ENCODE measurements around the gene ZC3HAV1.

ZC3HAV1 gene

GRCh38 chr7:139047970-139048369, 61.5 kb downstream of the ZC3HAV1 start:
- H3K9me3 ChIP-seq, result no peaks in the 10 kb centered on the region
- no peaks in the 10 kb centered on the region for H3K4me1 ChIP-seq
- H3K27me3 ChIP-seq (ENCODE audit: low read depth), result no peaks in the 10 kb centered on the region
- DNase-seq (ENCODE audit: low spot score in 2 of 2), result no peak
- no peak overlapping the region for H3K4me3 ChIP-seq
- H3K36me3 ChIP-seq (replicated peaks), result peaks cover 31% of the 10 kb centered on the region
- in situ Hi-C loops (cut with MboI; ENCODE audit: low sequenced_read_pairs), result no loop called here

- no peaks in the 10 kb centered on the region for H3K4me1 ChIP-seq
- no peaks in the 10 kb centered on the region for H3K27me3 ChIP-seq (ENCODE audit: low read depth)
- no peak for DNase-seq (ENCODE audit: low spot score in 2 of 2)
- no peak overlapping the region for H3K4me3 ChIP-seq
- peaks cover 26% of the 10 kb centered on the region for H3K36me3 ChIP-seq (replicated peaks)
- in situ Hi-C loops (cut with MboI; ENCODE audit: low sequenced_read_pairs), result no loop called here
- no peaks in the 10 kb centered on the region for H3K9me3 ChIP-seq
Observed at GRCh38 chr7:139046143-139046542, 63.4 kb downstream of the ZC3HAV1 start.

GRCh38 chr7:139044813-139045794, 64.4 kb downstream of the ZC3HAV1 start:
- no peaks in the 10 kb centered on the region for H3K9me3 ChIP-seq
- no peak for DNase-seq (ENCODE audit: low spot score in 2 of 2)
- H3K4me3 ChIP-seq, result no peak overlapping the region
- H3K4me1 ChIP-seq, result no peaks in the 10 kb centered on the region
- peaks cover 26% of the 10 kb centered on the region for H3K36me3 ChIP-seq (replicated peaks)
- in situ Hi-C loops (cut with MboI; ENCODE audit: low sequenced_read_pairs), result no loop called here
- H3K27me3 ChIP-seq (ENCODE audit: low read depth), result no peaks in the 10 kb centered on the region

- Histone ChIP-seq H3K4me3 (no peak overlapping the region), H3K27me3 (ENCODE audit: low read depth) (no peaks in the 10 kb centered on the region), H3K36me3 (replicated peaks) (peaks cover 23% of the 10 kb centered on the region), H3K4me1 (no peaks in the 10 kb centered on the region), H3K9me3 (no peaks in the 10 kb centered on the region)
- DNase-seq (ENCODE audit: low spot score in 2 of 2), result no peak
- in situ Hi-C loops (cut with MboI; ENCODE audit: low sequenced_read_pairs), result no loop called here
Observed at GRCh38 chr7:139043823-139044812, 65.4 kb downstream of the ZC3HAV1 start.

GRCh38 chr7:139041378-139042085, 68.0 kb downstream of the ZC3HAV1 start:
- in situ Hi-C loops (cut with MboI; ENCODE audit: low sequenced_read_pairs), result no loop called here
- peaks cover 18% of the 10 kb centered on the region for H3K36me3 ChIP-seq (replicated peaks)
- no peaks in the 10 kb centered on the region for H3K9me3 ChIP-seq
- H3K27me3 ChIP-seq (ENCODE audit: low read depth), result no peaks in the 10 kb centered on the region
- DNase-seq (ENCODE audit: low spot score in 2 of 2), result no peak
- no peaks in the 10 kb centered on the region; the same call in 1 of the 2 replicates for H3K4me1 ChIP-seq
- H3K4me3 ChIP-seq, result no peak overlapping the region

GRCh38 chr7:139038691-139039090, 70.8 kb downstream of the ZC3HAV1 start:
- no peaks in the 10 kb centered on the region for H3K9me3 ChIP-seq
- no peak for DNase-seq (ENCODE audit: low spot score in 2 of 2)
- in situ Hi-C loops (cut with MboI; ENCODE audit: low sequenced_read_pairs), result no loop called here

GRCh38 chr7:139036901-139037300, 72.6 kb downstream of the ZC3HAV1 start:
- in situ Hi-C loops (cut with MboI; ENCODE audit: low sequenced_read_pairs), result no loop called here
- H3K27me3 ChIP-seq (ENCODE audit: low read depth), result no peaks in the 10 kb centered on the region
- DNase-seq (ENCODE audit: low spot score in 2 of 2), result no peak
- no peaks in the 10 kb centered on the region for H3K9me3 ChIP-seq
- H3K4me3 ChIP-seq, result no peak overlapping the region
- H3K36me3 ChIP-seq (replicated peaks), result peaks cover 22% of the 10 kb centered on the region
- H3K4me1 ChIP-seq, result peaks cover 16% of the 10 kb centered on the region

More at GRCh38 chr7:139038691-139039090, 70.8 kb downstream of the ZC3HAV1 start:
- H3K4me3 ChIP-seq, result no peak overlapping the region
- peaks cover 11% of the 10 kb centered on the region for H3K36me3 ChIP-seq (replicated peaks)
- no peaks in the 10 kb centered on the region for H3K27me3 ChIP-seq (ENCODE audit: low read depth)
- H3K4me1 ChIP-seq, result peaks cover 16% of the 10 kb centered on the region

GRCh38 chr7:139035586-139036353, 73.8 kb downstream of the ZC3HAV1 start, which contains the start of gene ZC3HAV1L:
Gene ZC3HAV1L (minus strand): TSS chr7:139036042. CDS start chr7:139036017, 25 bp downstream.
- in situ Hi-C loops (cut with MboI; ENCODE audit: low sequenced_read_pairs), result no loop called here
- DNase-seq (ENCODE audit: low spot score in 2 of 2), result peak; percentile 38 to 79
- peaks cover 32% of the 10 kb centered on the region for H3K36me3 ChIP-seq (replicated peaks)
- no peaks in the 10 kb centered on the region for H3K27me3 ChIP-seq (ENCODE audit: low read depth)
- H3K4me3 ChIP-seq, result peak within 1 kb of the TSS; percentile 49
- no peaks in the 10 kb centered on the region for H3K9me3 ChIP-seq
- peaks cover 16% of the 10 kb centered on the region for H3K4me1 ChIP-seq

- in situ Hi-C loops (cut with MboI; ENCODE audit: low sequenced_read_pairs), result no loop called here
- peaks cover 16% of the 10 kb centered on the region for H3K4me1 ChIP-seq
- no peaks in the 10 kb centered on the region for H3K27me3 ChIP-seq (ENCODE audit: low read depth)
- peak in 1 of 2 experiments; percentile 44 for DNase-seq (ENCODE audit: low spot score in 2 of 2)
- peak overlapping the region; percentile 49 for H3K4me3 ChIP-seq
- H3K36me3 ChIP-seq (replicated peaks), result peaks cover 35% of the 10 kb centered on the region
- H3K9me3 ChIP-seq, result no peaks in the 10 kb centered on the region
Observed at GRCh38 chr7:139034855-139035585, 74.5 kb downstream of the ZC3HAV1 start.

GRCh38 chr7:139034336-139034735, 75.2 kb downstream of the ZC3HAV1 start:
- DNase-seq (ENCODE audit: low spot score in 2 of 2), result no peak
- in situ Hi-C loops (cut with MboI; ENCODE audit: low sequenced_read_pairs), result no loop called here

GRCh38 chr7:139033346-139034114, 76.0 kb downstream of the ZC3HAV1 start:
- in situ Hi-C loops (cut with MboI; ENCODE audit: low sequenced_read_pairs), result no loop called here
- no peaks in the 10 kb centered on the region for H3K9me3 ChIP-seq
- no peak for DNase-seq (ENCODE audit: low spot score in 2 of 2)
- H3K36me3 ChIP-seq (replicated peaks), result peaks cover 42% of the 10 kb centered on the region
- peaks cover 16% of the 10 kb centered on the region for H3K4me1 ChIP-seq
- H3K27me3 ChIP-seq (ENCODE audit: low read depth), result no peaks in the 10 kb centered on the region
- no peak overlapping the region for H3K4me3 ChIP-seq

More at GRCh38 chr7:139034336-139034735, 75.2 kb downstream of the ZC3HAV1 start:
- peaks cover 16% of the 10 kb centered on the region for H3K4me1 ChIP-seq
- H3K27me3 ChIP-seq (ENCODE audit: low read depth), result no peaks in the 10 kb centered on the region
- H3K36me3 ChIP-seq (replicated peaks), result peaks cover 38% of the 10 kb centered on the region
- H3K9me3 ChIP-seq, result no peaks in the 10 kb centered on the region
- peak overlapping the region; percentile 49 for H3K4me3 ChIP-seq
